ENCODE data around the gene ITGAE.

DNA sequence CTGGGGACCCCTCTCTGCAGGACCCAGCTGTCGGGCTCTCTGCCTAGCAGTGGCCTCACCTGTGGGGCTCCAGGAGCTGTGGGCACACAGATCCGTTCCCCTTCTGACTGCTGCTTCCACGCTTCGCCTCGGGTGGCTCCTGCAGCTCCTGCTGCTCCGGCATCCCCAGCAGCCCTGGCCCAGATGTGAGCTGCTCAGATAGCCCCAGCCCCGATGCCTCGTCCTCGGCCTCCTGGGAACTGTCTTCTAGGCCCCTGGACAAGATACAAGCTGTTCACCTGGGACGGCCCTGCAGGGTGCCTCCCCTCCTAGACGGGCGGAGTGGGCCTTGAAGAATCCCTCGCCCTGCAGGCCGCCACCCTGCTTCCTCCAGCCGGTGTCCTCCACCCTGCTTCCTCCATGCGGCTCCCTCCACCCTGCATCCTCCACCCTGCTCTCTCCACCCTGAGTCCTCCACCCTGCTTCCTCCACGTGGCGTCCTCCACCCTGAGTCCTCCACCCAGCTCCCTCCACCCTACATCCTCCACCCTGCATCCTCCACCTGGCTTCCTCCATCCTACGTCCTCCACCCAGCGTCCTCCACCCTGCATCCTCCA lies 121.4 kb downstream of the ITGAE start:
- TF ChIP-seq, protein P1, sequence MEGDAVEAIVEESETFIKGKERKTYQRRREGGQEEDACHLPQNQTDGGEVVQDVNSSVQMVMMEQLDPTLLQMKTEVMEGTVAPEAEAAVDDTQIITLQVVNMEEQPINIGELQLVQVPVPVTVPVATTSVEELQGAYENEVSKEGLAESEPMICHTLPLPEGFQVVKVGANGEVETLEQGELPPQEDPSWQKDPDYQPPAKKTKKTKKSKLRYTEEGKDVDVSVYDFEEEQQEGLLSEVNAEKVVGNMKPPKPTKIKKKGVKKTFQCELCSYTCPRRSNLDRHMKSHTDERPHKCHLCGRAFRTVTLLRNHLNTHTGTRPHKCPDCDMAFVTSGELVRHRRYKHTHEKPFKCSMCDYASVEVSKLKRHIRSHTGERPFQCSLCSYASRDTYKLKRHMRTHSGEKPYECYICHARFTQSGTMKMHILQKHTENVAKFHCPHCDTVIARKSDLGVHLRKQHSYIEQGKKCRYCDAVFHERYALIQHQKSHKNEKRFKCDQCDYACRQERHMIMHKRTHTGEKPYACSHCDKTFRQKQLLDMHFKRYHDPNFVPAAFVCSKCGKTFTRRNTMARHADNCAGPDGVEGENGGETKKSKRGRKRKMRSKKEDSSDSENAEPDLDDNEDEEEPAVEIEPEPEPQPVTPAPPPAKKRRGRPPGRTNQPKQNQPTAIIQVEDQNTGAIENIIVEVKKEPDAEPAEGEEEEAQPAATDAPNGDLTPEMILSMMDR (IDR thresholded peaks at IDR 0.05): no peak
- no peak for TF ChIP-seq POLR2A (IDR thresholded peaks at IDR 0.05)
